K562 (cell line): ENCODE data around the gene OR5P2.
"Not testable (repeated sequence)": the region's sequence is repeated elsewhere in the genome, so short reads cannot be mapped to it uniquely, and the experiment has no call there.

Source experiments
- ATF3 ChIP-seq, 2 experiments: fragments of 450-650 bp in 1 of 2; sonication (generic) in 1 of 2; formaldehyde crosslinking in 1 of 2; IDR thresholded peaks in 1 of 2; conservative IDR thresholded peaks in 1 of 2; 2 replicates each; pipeline versions ENCODE4 v1.6.1 to v1.8.1; 2016 to 2023; ENCODE audit warnings: mild to moderate bottlenecking in 2 of 2, moderate library complexity in 2 of 2, inconsistent platforms in 1 of 2, missing genetic modification reagents in 1 of 2
- E2F6 ChIP-seq, 2 experiments: IDR thresholded peaks; 2 replicates each; pipeline ENCODE4 v1.6.1; 2011; ENCODE audit warnings: borderline replicate concordance in 1 of 2, control low read depth in 1 of 2, low read depth in 1 of 2, low read length in 1 of 2, mild to moderate bottlenecking in 1 of 2, mixed read lengths in 1 of 2, moderate library complexity in 1 of 2; ENCODE audit not compliant: insufficient read depth in 1 of 2, insufficient read length in 1 of 2, poor library complexity in 1 of 2, severe bottlenecking in 1 of 2; ENCODE audit errors: extremely low read depth in 1 of 2
- NONO ChIP-seq, 2 experiments: fragments of 200-400 bp in 1 of 2; fragments of 450-650 bp in 1 of 2; formaldehyde crosslinking in 1 of 2; IDR thresholded peaks; 2 replicates each; pipeline ENCODE4 v1.6.1; 2017; ENCODE audit warnings: low read depth in 2 of 2, mild to moderate bottlenecking in 2 of 2, moderate library complexity in 2 of 2, low read length in 1 of 2
- POLR2AphosphoS5 ChIP-seq: IDR thresholded peaks from 2 replicates; pipeline ENCODE4 v1.6.1; 2011; ENCODE audit warnings: mild to moderate bottlenecking, low read depth, low read length, moderate library complexity; ENCODE audit not compliant: control insufficient read depth, insufficient read depth
- ZFX ChIP-seq: sonication (generic); formaldehyde crosslinking; IDR thresholded peaks from 2 replicates; pipeline ENCODE4 v1.8.0; 2022; ENCODE audit warnings: mild to moderate bottlenecking, missing genetic modification reagents, moderate library complexity

GRCh38 chr11:7820417-7820816 lies 23.7 kb upstream of the OR5P2 start:
- TF ChIP-seq NONO (IDR thresholded peaks at IDR 0.05; ENCODE audit: low read depth in 2 of 2, low read length in 1 of 2); E2F6 (IDR thresholded peaks at IDR 0.05; ENCODE audit: borderline replicate concordance in 1 of 2, extremely low read depth in 1 of 2, insufficient read depth in 1 of 2, insufficient read length in 1 of 2, low read depth in 1 of 2, low read length in 1 of 2, poor library complexity in 1 of 2, severe bottlenecking in 1 of 2); ZFX; POLR2AphosphoS5; ATF3 (IDR thresholded peaks at IDR 0.05); ATF3 (CRISPR knock-in tag; conservative IDR thresholded peaks at IDR 0.05): not testable (repeated sequence)
